ENCODE measurements around the gene SERGEF. TPM values are rescaled to one million over a fixed set of nuclear protein-coding genes. Genes with fewer than 3 reads are reported as not detected.
"Not testable (repeated sequence)": the region's sequence is repeated elsewhere in the genome, so short reads cannot be mapped to it uniquely, and the experiment has no call there.

The SERGEF gene
- total RNA-seq, 1 donor from 2014 or later = 17.7 TPM

DNA sequence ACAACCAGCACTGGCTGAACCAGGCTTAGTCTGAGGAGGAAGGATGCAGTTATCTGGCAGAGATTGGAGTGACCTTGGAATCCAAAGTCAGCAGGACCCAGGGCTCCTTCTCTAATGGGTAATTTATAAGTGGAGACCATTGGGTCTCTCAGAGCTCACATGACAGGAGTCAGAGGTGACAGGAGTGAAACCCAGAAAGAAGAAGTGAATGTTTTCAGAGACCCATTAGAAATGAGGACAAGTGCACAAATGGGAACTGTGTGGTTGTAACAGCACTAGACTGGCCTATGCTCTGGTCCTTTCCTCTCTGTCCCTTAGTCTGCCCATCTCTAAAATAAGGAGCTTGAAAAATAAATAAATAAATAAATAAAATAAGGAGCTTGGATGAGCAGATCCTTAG, 107.4 kb downstream of the SERGEF start:
- no peak for DNase-seq

DNA sequence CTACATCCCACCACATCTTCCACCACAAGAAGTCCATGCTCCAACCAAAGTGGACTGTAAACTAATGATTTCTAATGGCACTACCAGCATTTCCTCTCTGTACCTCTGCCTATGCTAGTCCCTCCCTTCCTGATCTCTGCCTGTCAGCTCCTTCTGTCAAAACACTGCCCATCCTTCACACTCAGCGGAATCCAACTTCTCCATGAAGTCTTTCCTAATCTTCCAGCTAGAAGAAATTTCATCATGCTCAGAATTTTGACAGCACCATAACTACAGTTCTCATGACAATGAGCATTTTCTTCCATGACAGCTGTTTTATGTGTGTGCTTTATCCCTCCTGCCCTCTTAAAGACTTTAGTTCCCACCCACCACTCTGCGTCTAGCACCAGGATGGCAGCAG, 111.4 kb downstream of the SERGEF start:
- DNase-seq = no peak

DNA sequence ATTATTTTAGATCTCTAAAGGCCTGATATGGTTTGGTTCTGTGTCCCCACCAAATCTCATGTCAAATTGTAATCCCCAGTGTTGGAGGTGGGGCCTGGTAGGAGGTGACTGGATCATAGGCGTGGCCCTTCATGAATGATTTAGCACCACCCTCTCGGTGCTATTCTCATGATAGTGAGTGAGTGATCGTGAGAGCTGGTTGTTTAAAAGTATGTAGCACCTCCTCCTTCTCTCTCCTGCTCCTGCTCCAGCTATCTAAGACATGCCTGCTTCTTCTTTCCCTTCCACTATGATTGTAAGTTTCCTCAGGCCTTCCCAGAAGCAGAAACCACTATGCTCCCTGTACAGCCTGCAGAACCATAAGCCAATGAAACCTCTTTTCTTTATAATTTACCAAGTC, 114.1 kb downstream of the SERGEF start:
- DNase-seq = no peak

DNA sequence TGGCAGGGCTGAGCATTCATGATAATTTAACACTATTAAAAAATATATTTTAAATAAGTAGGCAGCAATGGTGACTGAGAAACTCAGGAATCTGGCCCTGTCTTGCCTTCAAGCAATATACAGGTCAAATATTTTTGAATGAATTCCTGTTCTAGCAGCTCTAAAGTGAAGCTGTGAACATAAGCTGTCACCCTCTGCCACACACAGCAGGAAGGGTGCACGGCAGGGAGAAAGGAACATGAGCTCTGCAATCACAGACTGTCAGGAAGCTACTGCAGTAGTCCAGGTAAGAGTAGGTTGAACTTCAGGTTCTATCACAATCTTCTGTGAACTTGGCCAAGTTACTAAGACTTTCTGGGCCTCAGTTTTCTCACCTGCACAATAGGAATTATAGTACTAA, 114.8 kb downstream of the SERGEF start:
- DNase-seq = no peak

DNA sequence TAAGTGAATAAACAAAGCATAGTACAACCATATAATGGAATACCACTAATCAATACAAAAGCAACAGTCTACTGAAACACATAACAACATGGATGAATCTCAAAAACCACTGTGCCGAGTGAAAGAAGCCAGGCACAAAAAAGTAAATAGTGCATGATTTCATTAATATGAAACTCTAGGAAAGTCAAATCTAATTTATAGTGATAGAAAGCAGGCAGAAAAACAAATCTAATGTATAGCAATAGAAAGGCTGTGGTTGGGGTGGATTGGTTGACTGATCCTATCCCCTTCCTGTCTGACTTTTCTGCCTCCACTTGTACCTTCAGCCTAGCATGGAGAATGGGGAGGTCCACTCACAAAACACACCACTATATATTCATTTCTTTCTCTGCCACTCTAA, 115.4 kb downstream of the SERGEF start:
- DNase-seq = no peak

DNA sequence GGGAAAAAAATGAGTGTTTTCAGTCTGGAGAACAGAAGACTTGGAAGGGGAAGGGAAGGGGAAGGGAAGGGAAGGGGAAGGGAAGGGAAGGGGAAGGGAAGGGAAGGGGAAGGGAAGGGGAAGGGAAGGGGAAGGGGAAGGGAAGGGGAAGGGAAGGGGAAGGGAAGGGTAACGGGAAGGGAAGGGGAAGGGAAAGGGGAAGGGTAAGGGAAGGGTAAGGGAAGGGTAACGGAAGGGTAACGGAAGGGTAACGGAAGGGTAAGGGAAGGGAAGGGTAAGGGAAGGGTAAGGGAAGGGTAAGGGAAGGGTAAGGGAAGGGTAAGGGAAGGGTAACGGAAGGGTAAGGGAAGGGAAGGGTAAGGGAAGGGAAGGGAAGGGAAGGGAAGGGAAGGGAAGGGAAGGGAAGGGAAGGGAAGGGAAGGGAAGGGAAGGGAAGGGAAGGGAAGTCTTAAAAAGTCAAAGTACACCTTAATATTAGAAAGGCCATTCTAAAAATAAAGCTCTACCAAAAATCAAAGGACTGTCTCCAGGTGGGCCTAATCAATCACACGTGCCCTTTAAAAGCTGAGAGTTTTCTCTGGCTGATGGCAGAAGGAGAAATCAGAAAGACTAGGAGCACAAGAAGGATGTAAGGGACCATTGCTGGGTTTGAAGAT, 116.2 kb downstream of the SERGEF start:
- DNase-seq = not testable (repeated sequence)

DNA sequence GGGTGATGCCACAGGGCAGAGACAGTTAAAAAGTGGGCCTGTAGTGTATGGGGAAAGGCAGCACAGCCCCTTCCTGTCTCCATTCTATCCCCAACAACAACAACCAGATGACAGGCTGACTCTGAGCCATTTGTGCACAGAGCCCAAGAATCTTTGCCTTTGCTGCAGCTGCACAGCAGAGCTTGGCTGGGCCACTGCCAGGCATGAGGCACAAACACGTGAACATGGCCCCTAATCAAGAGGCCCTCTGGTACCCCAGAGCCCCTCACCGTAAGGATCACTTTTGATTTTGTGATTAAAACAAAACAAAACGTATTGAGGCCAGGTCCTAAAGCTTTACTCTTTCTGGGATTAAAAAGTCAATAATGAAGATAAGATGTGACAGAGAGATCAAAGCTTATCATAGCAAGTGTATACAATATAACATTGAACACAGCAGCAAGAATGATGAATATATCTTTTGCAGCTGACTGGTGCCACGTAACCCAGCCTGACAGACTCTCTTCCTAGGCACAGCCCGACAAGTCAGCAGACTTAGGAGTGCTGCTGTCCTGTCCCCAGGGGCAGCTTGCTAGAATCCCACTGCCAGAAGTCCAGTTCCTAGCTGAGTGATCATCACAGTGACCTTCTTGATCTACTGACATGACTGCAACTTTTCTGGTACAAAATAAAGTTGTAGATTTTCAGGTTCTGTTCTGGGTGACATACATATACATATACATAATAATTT, 117.8 kb downstream of the SERGEF start:
- peak; percentile 51 for DNase-seq

DNA sequence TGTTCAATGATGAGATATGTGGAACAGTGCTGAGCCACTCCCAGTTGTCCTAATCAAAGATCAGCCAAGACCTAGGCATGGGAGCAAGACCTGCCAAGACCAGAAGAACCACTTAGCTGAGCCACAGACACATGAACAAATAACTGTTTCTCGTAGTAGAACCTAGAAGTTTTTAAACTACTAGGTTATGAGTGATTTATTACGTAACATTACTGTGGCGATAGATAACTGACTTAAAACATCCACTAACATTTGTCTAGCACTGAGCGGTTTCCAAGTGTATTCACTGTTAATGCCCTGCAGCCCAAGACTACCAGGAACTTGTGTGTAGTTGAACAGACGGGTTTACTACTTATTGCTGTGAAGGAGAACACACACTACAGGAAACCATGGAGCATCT, 120.4 kb downstream of the SERGEF start:
- DNase-seq = no peak

DNA sequence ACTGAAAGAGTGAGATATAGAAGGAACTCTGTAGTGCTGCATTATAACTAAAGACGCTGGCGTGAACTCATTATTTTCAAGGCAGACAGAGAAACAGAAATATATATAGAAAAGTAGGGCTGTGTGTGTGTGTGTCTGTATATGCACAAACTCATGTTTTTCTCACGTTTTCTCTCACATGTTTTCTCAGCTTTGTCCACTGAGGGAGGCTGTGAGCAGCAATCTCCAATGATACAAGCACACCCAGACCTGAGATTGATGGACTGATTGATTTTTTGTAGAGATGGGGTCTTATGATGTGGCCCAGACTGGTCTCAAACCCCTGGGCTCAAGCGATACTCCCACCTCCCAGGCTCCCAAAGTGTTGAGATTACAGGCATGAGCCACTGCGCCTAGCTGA, 122.5 kb downstream of the SERGEF start:
- no peak for DNase-seq

DNA sequence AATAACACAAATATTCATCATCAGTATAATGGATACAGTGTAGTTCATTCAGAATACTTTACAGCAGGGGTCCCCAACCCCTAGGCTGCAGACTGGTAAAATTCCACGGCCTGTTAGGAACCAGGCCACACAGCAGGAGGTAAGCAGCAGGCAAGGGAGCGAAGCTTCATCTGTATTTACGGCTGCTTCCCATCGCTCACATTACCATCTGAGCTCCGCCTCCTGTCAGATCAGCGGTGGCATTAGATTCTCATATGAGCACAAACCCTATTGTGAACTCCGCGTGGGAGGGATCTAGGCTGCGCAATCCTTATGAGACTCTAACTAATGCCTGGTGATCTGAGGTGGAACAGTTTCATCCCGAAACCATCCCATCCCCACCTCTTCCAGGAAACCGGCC, 125.1 kb downstream of the SERGEF start:
- DNase-seq = peak; percentile 4

DNA sequence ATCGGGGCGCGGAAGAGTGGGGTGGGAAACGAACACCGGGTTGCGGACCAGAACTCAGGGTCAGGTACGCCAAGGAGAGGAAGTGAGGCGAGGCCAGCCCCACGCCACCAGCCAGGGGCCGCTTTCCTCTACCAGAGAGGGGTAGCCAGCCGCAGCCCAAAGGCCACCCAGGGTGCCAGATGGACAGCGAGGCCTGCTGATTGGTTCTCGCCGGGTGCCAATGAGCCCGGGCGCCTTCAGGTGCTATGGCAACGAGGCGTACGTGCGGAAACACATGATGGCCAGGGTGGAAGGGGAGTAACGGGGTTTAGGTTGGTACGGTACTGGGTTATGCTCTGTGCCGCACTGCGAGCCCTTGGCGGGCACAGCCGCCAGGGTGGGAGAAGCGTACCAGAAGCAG, 128.9 kb downstream of the SERGEF start:
- DNase-seq = no peak

DNA sequence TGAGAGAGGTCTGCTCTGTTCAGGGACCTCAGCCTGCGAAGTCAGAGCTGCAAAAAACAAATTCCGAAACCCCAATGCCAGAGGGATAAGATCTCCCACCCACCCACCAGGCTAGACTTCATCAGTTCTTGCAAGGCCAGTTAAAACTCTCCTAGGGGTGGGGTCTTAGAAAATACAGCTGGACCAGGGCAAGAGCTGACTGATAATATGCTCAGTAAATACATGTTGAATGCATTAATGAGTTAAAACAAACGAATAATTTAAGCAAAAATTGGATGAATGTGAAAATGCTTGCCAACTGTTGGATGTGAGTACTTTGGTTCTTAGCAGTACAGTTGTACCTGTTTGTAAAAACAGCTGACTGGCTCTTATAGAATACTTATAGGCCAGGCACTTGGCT, 129.8 kb downstream of the SERGEF start:
- DNase-seq = no peak

DNA sequence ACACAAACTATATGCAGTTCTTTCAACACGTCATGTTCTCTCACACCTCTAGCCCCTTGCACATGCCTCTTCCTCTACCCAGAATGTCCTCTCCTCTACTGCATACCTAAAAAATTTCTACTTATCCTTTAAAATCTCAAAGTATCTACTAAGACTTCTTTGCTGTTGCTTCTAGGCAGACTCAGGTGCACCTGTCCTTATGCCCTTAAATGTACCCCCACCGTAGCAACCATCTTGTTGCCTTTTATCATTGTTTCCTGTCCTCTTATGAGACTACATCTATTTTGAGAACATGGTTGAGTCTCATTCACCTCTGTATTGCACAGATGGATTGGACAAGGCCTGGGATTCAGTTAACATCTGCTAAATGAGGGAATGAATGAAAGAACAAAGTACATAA, 134.1 kb downstream of the SERGEF start:
- no peak for DNase-seq

DNA sequence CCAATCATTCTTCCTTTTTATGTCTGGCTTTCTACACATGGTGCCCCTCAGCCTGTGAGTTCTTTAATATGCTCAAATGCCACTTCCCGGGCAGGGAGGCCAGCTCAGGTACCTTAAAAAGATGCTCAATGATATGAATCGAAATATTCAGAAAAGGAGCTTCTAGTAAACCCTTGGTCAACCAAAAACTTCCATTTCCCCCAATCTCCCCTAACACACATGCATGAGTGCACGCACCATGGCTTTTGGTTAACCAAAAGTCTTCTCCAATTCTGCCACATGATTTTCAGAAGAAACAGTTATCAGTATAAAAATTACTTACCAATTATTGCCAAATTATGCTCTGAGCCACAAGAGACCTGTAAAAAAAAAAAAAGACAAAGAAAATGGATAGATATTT, 135.0 kb downstream of the SERGEF start:
- DNase-seq = no peak

DNA sequence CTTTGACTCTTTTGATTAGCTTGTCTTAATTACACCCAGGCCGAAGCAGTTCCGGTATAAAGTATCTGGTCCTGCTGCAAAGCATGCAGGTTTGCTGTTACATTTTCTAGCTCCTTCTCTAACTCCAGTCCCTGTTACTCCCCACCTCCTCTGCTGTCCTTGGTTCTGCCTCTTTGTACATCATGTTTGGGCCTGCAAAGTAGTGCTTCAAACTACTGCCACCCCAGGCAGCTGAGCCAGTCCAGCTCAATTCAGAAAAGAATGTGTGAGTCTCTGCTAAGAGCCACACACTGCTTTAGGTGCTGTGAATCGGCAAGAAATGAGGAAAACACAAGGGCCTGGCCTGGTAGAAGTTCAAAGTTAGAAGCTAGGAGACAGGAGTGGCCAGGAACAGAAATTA, 136.0 kb downstream of the SERGEF start:
- DNase-seq = peak; percentile 7

DNA sequence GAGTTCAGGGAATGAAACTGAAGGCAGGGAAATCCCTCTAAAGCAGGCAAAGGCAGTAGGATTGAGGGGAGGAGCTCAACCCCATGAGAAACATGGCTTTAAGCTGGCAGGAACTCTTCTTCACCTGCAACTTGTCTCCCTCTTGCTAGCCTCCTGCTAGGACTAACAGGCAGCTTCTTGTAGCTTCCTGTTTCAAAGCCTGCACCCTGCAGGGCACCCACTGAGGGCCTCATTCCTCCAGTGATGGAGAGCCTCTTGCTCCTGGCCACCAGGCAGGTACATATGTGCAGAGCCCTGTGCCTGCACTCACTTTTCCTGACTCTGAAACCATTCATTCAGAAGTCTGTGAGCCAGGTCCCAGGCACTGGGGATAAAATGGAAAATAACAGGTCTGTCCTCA, 137.0 kb downstream of the SERGEF start:
- DNase-seq = no peak

DNA sequence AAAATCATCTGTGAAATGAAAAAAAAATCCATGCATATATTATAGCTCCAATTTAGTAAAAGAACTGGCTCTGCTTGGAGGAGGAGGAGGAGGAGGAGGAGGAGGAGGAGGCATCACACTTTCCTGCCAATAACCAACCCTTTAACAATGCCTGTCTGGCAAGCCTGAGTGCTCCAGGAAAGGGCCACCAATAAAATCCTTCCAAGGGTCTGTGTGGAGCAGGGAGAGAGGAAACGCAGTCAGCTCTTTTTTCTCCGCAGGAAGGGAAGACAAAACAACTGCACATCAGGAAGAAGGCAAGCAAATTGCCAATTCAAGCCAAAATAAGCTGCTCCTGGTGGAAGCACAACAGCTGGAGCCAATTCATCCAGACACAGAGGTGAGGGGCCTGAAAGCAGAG, 139.3 kb downstream of the SERGEF start:
- DNase-seq = no peak

DNA sequence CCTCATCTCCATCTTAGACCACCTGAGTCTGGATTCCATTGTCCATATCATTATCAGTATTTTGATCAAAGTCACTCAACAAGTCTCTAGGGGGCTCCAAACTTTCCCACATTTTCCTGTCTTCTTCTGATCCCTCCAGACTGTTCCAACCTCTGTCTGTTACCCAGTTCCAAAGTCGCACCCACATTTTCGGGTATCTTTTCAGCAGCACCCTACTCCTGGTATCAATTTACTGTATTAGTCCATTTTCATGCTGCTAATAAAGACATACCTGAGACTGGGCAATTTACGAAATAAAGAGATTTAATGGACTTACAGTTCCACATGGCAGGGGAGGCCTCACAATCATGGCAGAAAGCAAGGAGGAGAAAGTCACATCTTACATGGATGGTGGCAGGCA, 144.4 kb downstream of the SERGEF start:
- DNase-seq = not testable (repeated sequence)

DNA sequence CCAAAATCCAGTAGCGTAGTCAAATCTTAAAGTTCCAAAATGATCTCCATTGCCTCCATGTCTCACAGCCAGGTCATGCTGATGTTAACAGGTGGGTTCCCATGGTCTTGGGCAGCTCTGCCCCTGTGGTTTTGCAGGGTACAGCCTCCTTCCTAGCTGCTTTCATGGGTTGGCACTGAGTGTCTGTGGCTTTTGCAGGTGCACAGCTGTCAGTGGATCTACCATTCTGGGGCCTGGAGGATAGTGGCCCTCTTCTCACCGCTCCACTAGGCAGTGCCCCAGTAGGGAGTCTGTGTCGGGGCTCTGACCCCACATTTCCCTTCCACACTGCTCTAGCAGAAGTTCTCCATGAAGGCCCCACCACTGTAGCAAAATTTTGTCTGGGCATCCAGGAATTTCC, 145.5 kb downstream of the SERGEF start:
- DNase-seq = no peak

DNA sequence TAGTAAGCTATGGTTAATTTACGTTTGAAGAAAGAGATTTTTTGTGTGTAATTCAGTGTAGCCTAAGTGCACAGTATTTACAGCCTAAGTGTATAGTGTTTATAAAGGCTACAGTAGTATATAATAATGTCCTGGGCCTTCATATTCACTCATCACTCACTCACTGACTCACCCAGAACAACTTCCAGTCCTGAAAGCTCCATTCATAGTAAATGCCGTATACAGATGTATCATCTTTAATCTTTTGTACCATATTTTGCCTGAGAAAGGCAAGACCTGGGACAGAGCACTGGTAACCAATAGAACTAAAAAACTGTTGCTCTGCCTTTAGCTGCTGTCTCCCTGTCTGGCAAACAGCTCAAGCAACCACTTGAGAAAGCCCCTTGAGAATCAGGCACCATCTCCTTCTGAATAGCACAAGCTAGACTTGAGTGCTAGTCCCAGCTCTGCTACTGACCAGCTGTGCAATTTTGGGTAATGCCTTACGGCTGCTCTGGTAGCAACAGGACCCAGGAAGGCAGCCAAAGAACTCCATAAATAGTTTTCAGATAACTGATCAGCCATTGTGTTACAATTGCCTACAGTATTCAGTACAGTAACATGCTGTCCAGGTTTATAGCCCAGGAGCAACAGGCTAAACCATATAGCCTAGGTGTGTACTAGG, 146.9 kb downstream of the SERGEF start:
- peak; percentile 37 for DNase-seq

DNA sequence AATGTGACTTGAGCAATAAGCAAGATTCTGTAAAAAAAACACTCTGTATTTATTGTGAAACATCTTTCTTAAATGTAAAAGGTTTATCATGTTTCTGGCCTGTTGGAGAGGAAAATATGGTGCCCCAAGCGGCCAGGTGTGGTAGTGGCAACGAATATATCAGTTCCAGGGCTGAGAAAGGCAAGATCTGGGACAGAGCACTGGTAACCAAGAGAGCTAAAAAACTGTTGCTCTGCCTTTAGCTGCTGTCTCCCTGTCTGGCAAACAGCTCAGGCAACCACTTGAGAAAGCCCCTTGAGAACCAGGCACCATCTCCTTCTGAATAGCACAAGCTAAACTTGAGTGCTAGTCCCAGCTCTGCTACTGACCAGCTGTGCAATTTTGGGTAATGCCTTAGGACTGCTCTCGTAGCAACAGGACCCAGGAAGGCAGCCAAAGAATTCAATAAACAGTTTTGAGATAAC, 148.3 kb downstream of the SERGEF start:
- no peak for DNase-seq

DNA sequence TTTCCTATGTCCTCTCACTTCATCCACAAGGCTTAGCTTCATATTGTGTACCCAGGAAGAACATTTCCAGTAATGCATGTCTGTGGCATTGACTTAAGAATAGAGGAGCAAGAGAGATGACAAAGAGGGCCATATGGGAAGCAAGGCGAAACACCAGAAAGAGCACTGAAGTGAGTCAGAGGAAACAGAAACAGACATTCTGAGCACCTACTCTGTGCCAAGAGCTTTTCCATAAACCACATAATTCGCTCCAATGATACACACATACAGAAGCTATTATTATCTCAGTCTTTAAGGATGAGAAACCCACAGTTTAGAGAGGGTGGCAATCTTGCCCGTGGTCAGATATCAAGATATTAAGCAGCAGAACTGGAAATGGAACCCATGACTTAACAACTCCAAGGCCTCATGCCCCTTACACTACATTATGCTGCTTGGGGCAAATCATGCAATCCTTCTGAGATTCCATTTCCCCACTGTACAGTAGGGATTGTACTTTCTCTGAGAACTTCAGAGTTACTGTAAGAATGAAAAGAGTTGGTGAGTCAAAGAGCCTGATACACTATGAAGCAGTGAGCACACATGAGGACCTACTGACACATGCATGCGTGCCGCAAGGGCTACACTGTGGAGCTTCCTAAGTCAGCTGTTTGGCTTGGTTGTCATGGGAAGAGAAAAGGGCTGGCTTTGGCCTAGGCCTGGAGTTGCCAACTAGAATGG, 151.7 kb downstream of the SERGEF start:
- DNase-seq = no peak

DNA sequence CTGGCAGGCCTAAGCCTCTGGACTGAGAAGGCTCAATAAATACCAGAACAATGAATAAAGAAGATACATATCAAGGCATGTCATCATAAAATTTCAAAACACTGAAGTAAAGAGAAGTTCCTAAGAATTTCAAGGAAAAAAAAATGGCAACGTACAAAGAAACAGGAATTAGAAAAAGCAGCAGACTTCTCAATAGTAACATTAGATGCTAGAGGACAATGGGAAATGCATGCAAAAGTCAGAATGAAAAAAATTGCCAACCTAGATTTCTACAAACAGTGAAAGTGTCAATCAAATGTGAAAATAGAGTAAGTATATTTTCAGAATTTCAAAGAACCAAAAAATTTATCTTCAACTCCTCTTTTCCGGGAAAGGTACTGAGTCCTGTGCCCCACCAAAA, 153.3 kb downstream of the SERGEF start:
- DNase-seq = no peak
